Measurements from ENCODE around the gene TM6SF1. TPM values are rescaled to one million over a fixed set of nuclear protein-coding genes. Genes with fewer than 3 reads are reported as not detected.
"Not testable (repeated sequence)": the region's sequence is repeated elsewhere in the genome, so short reads cannot be mapped to it uniquely, and the experiment has no call there.

Gene TM6SF1
- total RNA-seq, 4 donors from 2014 or later, result 0.45 to 4.3 (median 2.5) TPM

- H3K9me3 ChIP-seq, result no peaks in the 10 kb centered on the region
- peaks cover 0 to 27% (median 0%) of the 10 kb centered on the region in 3 donors for H3K36me3 ChIP-seq
- intact Hi-C loops (cut with DNase I), result no loop called here
- H3K27ac ChIP-seq, result no peak overlapping the region
- no peaks in the 10 kb centered on the region for H3K27me3 ChIP-seq
- H3K4me3 ChIP-seq, result no peak overlapping the region
- TF ChIP-seq CTCF (IDR thresholded peaks at IDR 0.05) (no peak), POLR2A (IDR thresholded peaks at IDR 0.05) (no peak)
- H3K4me1 ChIP-seq, result no peaks in the 10 kb centered on the region
- DNase-seq, result no peak
- 52 to 76% methylated on average over 3 of the region's 3 CpGs for WGBS, 2 donors
Observed at GRCh38 chr15:83127547-83128150, 20.2 kb downstream of the TM6SF1 start.

- H3K36me3 ChIP-seq, result peaks cover 0 to 31% (median 0%) of the 10 kb centered on the region in 3 donors
- TF ChIP-seq POLR2A (IDR thresholded peaks at IDR 0.05) (no peak), CTCF (IDR thresholded peaks at IDR 0.05) (no peak)
- no peak for DNase-seq
- intact Hi-C loops (cut with DNase I), result no loop called here
- no peak overlapping the region for H3K27ac ChIP-seq
- no peaks in the 10 kb centered on the region for H3K4me1 ChIP-seq
- no peaks in the 10 kb centered on the region for H3K27me3 ChIP-seq
- H3K9me3 ChIP-seq, result no peaks in the 10 kb centered on the region
- 86 to 88% methylated on average over 1 to 2 of the region's 2 CpGs for WGBS, 2 donors
- H3K4me3 ChIP-seq, result no peak overlapping the region
Observed at GRCh38 chr15:83129791-83130190, 22.3 kb downstream of the TM6SF1 start.

- TF ChIP-seq CTCF (IDR thresholded peaks at IDR 0.05), result no peak
- TF ChIP-seq POLR2A (IDR thresholded peaks at IDR 0.05), result no peak
- Histone ChIP-seq H3K4me1 (no peaks in the 10 kb centered on the region), H3K36me3 (peaks cover 0 to 31% (median 0%) of the 10 kb centered on the region in 3 donors), H3K4me3 (no peak overlapping the region), H3K9me3 (no peaks in the 10 kb centered on the region), H3K27ac (no peak overlapping the region), H3K27me3 (no peaks in the 10 kb centered on the region)
- intact Hi-C loops (cut with DNase I), result no loop called here
- 73 to 76% methylated on average over 4 of the region's 4 CpGs for WGBS, 2 donors
- DNase-seq, result no peak
Observed at GRCh38 chr15:83132861-83133523, 25.5 kb downstream of the TM6SF1 start.

GRCh38 chr15:83142151-83142550 is 34.7 kb downstream of the TM6SF1 start:
- H3K27me3 ChIP-seq; DNase-seq; H3K4me3 ChIP-seq; H3K9me3 ChIP-seq; H3K4me1 ChIP-seq; H3K27ac ChIP-seq; intact Hi-C loops (cut with DNase I): not testable (repeated sequence)
- WGBS, 2 donors, result 95 to 98% methylated on average over 3 of the region's 3 CpGs
- peaks cover 0 to 35% (median 8%) of the 10 kb centered on the region in 3 donors for H3K36me3 ChIP-seq

GRCh38 chr15:83144771-83145170 is 37.3 kb downstream of the TM6SF1 start:
- Histone ChIP-seq H3K4me3 (no peak overlapping the region), H3K27ac (no peak overlapping the region), H3K27me3 (no peaks in the 10 kb centered on the region), H3K9me3 (no peaks in the 10 kb centered on the region), H3K36me3 (peaks cover 0 to 55% (median 8%) of the 10 kb centered on the region in 3 donors), H3K4me1 (no peaks in the 10 kb centered on the region)
- no peak for DNase-seq
- 90 to 93% methylated on average over 3 of the region's 3 CpGs for WGBS, 2 donors
- TF ChIP-seq POLR2A (IDR thresholded peaks at IDR 0.05), result no peak
- no peak for TF ChIP-seq CTCF (IDR thresholded peaks at IDR 0.05)
- intact Hi-C loops (cut with DNase I), result no loop called here

Measured in esophagus squamous epithelium (tissue), 5 donors.